GM18517 (cell line): ENCODE results near the gene RDH12.
A peak's percentile ranks its signal among the peaks of the same experiment; 100 is the strongest.
"Not testable (repeated sequence)": the region's sequence is repeated elsewhere in the genome, so short reads cannot be mapped to it uniquely, and the experiment has no call there.

ENCODE experiments used
- ATAC-seq: cut with Tn5 transposase; IDR thresholded peaks from one replicate; pipeline ENCODE4 v1.9.1; 2021; ENCODE audit warnings: mild to moderate bottlenecking, moderate library complexity; ENCODE audit not compliant: unreplicated experiment

The RDH12 gene

GRCh38 chr14:67701492-67701891, at the start of gene RDH12:
Gene RDH12 (plus strand): TSS chr14:67701886. CDS start chr14:67722643, 20,757 bp downstream.
- ATAC-seq: not testable (repeated sequence)

DNA sequence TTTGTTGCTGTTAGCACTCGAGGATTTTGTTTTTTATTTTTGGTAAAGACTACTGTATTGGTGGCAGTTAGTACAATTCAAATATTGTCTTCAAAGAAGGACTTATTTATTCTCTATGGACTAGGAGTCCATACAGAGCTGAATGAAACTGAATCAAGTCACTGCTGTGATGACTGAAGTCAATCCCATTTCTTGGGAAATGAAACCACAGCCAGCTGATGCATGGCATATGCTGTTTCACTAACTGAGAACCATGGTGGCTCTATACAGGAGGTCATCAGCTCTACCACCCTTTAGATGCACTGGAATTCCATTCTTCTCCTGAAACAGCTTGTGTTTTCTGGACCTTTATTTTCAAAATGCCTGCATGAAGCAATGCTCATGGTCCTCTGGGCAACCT, 49.5 kb upstream of the RDH12 start:
- ATAC-seq: no peak

- ATAC-seq: no peak
Measured at GRCh38 chr14:67653651-67654280, 47.9 kb upstream of the RDH12 start.

DNA sequence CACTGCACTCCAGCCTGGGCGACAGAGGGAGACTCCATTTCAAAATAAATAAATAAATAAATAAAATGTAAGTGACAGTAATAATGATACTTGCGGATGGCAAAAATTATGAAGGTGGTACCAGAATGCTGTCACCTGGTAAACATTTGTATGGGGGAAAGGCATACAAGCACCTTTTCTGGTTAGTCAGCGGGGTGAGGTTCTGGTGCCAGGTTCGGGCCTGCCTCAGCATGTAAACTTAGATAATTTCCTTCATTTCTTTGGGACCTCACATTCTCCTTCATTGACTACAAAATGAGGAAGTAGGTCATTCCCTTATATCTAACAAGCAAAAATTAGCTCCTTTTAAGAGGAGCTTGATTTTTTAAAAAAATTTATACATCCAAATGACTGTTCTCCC, 38.1 kb upstream of the RDH12 start:
- ATAC-seq: no peak

DNA sequence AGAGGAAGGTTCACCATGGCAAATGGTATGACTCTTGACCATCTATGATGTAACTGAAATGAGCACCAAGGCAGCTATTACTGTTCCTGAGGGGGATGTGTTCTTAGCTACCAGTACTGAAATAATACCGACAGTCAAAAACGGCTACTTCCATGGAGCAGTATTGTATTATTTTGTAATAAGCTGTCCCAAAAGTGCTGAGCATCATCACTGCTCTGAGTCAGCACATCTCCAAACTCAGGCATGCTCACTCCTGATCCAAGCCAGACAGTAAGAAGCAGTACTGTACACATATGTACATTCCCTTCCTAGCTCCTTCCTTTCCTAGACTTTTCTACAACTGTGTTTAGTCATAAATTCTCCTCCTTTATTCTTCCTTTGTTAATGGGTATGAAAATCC, 35.8 kb upstream of the RDH12 start:
- ATAC-seq: no peak

DNA sequence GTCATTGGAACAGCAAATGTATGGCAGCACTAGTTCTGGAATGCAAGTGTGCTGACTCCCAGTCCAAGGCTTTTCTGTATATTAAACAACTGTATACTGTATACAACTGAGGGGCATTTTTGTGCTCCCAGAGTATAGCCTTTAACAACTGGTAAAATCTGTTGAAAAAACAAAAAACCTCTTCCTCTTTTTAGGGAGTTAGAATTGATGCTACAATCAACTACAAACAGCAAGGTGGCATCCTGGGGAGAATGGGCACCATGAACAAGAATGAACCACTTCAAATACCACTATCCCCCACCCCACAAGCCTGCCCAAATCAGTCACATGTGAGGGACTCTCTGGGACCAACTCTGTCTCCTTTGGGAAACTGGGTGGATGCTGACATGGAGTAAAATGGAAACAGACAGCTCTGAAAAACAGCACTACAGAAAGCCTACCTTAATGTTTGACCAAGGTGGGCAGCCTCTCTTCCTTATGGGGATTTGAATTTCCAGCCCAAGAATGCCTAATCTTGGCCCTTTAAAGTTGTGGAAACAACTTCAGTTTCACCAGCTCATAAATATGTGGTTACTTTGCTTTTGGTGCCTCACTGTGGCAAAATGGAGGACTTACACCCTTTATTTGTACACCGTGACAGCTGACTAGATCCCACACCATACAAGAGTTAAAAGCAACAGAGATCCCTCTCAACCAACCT, 34.8 kb upstream of the RDH12 start:
- ATAC-seq: peak; percentile 54

- no peak for ATAC-seq
Measured at GRCh38 chr14:67668559-67668958, 33.1 kb upstream of the RDH12 start.

DNA sequence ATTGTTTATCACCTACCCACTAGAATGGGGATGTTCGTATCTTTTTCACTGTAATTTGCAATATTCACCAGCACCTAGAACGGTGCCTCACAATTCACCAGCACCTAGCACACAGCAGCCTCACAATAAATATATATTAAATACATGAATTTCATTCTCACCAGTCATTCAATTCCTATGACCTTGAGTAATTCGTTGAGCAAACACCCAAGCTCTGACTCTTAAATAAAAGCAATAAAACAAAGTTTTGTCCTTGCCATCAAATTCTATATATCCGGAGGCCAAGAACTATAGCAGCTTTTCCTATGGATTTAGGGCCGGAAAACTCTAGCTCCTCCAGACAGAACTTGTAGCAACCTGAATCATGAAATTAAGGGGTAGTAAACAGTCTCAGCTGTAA, 28.2 kb upstream of the RDH12 start:
- ATAC-seq: no peak

DNA sequence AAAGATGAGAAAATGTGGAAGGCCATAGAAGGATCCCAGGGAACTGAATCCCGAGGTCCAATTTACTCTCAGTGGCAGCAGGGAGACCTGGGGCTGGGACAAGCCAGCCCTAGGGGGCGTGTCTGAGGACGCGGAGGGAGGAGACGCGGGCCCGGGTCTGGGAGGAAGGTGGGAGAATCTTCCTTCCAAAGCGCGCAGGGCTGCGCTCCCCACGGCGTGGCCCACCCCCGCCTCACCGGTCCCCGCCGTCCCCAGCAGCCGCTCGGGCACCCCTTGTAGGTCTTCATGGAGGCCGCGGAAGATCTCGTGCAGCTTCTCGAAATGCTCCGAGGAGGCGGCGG, 27.6 kb upstream of the RDH12 start:
- ATAC-seq: peak; percentile 18

- peak; percentile 81 for ATAC-seq
Measured at GRCh38 chr14:67674480-67675218, 27.0 kb upstream of the RDH12 start, which contains the start of gene VTI1B. Gene VTI1B (minus strand): TSS chr14:67674632. CDS start chr14:67674489, 143 bp downstream.

DNA sequence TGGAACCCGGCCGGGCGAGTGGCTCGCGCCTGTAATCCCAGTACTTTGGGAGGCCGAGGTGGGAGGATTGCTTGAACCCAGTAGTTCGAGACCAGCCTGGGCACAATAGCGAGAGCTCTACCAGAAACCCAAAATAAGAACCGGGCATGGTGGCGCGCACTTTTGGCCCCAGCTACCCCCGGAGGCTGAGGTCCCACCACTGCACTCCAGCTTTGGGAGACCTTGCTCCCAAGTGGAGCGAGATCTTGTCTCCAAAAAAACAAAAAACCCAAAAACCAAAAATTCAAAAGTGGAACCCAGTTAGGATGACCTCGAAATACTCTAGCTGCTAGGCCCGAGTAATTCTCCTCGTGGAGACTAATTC, 26.5 kb upstream of the RDH12 start:
- no peak for ATAC-seq

- ATAC-seq: no peak
Measured at GRCh38 chr14:67679006-67679405, 22.7 kb upstream of the RDH12 start.

GRCh38 chr14:67680121-67680602, 21.5 kb upstream of the RDH12 start:
- peak; percentile 96 for ATAC-seq

- no peak for ATAC-seq
Measured at GRCh38 chr14:67680941-67681340, 20.7 kb upstream of the RDH12 start.

GRCh38 chr14:67683842-67684241, 17.8 kb upstream of the RDH12 start:
- no peak for ATAC-seq

GRCh38 chr14:67690011-67690410, 11.7 kb upstream of the RDH12 start:
- no peak for ATAC-seq

GRCh38 chr14:67694791-67695393, 6.8 kb upstream of the RDH12 start:
- ATAC-seq: peak; percentile 85

DNA sequence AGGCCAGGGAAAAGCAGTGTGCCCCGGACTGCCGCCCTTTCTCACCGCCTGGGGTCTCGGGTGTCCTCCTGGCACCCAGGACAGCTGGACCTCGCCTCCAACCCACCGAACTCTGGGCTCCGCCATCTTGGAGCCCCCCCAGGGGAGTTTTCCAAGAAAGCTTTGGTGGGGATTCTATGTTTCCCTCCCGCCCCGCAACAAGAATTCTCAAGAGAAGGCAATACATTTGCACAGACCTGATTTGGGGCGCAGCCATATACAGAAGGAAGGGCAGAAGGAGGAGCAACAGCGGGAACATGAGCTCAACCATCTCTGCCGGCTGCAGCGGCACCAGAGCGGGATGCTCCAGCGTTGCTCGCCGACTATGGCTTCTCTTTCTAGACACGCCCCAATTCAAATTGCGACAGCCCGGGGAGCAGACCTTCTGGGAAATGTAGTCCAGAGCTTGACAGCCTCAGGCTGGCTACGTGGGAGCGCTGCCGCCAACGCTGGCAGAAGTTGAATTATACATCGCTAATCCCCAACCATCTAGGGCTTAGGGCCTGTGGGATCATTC, 6.2 kb upstream of the RDH12 start, which contains the start of gene RDH11:
RDH11 (minus strand) TSS at position 371 of the 556 bp plus-strand sequence; CDS start at position 310, 61 bp downstream.
- ATAC-seq: peak; percentile 80

DNA sequence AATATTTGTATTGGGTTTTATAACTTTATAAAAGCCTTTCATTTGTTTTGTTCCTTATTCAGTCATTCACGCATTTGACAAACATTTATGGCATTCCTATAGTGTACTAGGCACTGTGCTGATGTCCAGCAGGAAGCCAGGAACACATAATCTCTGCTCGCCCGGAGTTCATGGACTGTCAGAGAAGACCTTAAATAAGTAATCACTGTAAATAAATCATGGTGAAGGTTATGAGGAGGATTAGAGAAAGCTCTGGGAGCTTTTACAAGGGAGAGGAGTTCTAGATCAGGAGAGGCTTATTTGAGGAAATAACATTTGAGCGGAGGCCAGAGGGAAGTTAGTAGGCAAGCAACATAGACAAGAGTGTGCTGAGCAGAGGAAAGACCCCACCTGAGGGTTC, 4.7 kb upstream of the RDH12 start:
- ATAC-seq: no peak

DNA sequence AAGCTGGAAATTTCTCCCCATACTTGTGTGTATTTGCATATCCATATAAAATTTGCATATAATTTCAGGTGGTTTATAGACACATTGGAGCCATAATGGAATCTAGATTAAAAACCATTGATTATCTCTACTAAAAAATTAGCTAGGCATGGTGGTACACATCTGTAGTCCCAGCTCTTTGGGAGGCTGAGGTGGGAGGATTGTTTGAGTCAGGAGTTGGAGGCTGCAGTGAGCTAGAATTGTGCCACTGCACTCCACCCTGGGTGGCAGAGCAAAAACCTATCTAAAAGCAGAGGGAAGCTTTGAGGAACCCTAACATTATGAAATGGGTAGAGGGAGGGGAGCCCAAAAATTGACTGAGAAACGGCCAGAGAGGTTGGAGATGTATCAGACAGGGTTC, 3.5 kb upstream of the RDH12 start:
- ATAC-seq: no peak

GRCh38 chr14:67703997-67704396, 2.3 kb downstream of the RDH12 start:
- no peak for ATAC-seq
